Mammary epithelial cell (primary cell): Measurements from ENCODE around the gene FNDC3B.

Experiments used
- EZH2 ChIP-seq: IDR thresholded peaks from 2 replicates; pipeline ENCODE4 v1.6.1; 2012; ENCODE audit warnings: low read length, inconsistent platforms, borderline replicate concordance
- TF ChIP-seq, protein P1 (sequence below), 2 donors: IDR thresholded peaks in 1 of 2; conservative IDR thresholded peaks in 1 of 2; 2 replicates each; pipeline ENCODE4 v1.5.1; 2011 to 2012; ENCODE audit warnings: inconsistent platforms in 2 of 2, low read length in 2 of 2, mild to moderate bottlenecking in 2 of 2, control low read depth in 1 of 2, low read depth in 1 of 2; ENCODE audit not compliant: insufficient read depth in 1 of 2; ENCODE audit errors: extremely low read depth in 1 of 2

DNA sequence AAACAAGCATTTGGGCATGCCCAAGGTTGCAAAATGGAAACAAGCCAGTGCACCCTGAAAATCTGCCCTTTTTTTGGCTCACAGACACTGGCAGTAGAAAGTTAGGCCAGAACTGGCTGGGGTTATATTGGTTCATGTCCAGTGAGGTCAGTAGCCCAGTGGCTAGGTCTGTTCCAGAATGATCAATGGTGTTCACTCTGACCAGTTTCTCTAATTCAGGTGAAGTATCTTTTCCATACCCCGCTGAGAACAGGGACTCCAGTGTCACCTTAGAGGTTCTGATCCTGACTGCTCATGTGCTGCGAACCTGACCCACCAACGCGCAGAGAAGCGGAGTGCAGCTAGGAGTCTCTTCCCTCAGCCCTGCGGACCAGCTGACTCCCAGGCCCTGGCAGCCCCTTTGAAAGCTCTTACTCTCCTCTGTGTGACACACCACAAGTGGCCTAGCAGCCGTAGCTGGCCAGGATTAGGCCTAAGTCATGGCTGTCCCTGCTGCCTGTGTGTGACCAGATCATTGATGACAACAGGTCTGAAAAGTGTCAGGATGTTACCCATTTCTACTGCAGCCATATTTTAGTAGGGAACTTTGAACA, 285.3 kb downstream of the FNDC3B start:
- TF ChIP-seq, protein P1, sequence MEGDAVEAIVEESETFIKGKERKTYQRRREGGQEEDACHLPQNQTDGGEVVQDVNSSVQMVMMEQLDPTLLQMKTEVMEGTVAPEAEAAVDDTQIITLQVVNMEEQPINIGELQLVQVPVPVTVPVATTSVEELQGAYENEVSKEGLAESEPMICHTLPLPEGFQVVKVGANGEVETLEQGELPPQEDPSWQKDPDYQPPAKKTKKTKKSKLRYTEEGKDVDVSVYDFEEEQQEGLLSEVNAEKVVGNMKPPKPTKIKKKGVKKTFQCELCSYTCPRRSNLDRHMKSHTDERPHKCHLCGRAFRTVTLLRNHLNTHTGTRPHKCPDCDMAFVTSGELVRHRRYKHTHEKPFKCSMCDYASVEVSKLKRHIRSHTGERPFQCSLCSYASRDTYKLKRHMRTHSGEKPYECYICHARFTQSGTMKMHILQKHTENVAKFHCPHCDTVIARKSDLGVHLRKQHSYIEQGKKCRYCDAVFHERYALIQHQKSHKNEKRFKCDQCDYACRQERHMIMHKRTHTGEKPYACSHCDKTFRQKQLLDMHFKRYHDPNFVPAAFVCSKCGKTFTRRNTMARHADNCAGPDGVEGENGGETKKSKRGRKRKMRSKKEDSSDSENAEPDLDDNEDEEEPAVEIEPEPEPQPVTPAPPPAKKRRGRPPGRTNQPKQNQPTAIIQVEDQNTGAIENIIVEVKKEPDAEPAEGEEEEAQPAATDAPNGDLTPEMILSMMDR (conservative IDR thresholded peaks at IDR 0.05 in 1 of 2, IDR thresholded peaks at IDR 0.05 in 1 of 2; ENCODE audit: extremely low read depth in 1 of 2, insufficient read depth in 1 of 2, low read depth in 1 of 2, low read length in 2 of 2) = no peak
- no peak for TF ChIP-seq EZH2
